Measurements from ENCODE around the gene TGM5.
"Not testable (repeated sequence)": the region's sequence is repeated elsewhere in the genome, so short reads cannot be mapped to it uniquely, and the experiment has no call there.

TGM5 gene

DNA sequence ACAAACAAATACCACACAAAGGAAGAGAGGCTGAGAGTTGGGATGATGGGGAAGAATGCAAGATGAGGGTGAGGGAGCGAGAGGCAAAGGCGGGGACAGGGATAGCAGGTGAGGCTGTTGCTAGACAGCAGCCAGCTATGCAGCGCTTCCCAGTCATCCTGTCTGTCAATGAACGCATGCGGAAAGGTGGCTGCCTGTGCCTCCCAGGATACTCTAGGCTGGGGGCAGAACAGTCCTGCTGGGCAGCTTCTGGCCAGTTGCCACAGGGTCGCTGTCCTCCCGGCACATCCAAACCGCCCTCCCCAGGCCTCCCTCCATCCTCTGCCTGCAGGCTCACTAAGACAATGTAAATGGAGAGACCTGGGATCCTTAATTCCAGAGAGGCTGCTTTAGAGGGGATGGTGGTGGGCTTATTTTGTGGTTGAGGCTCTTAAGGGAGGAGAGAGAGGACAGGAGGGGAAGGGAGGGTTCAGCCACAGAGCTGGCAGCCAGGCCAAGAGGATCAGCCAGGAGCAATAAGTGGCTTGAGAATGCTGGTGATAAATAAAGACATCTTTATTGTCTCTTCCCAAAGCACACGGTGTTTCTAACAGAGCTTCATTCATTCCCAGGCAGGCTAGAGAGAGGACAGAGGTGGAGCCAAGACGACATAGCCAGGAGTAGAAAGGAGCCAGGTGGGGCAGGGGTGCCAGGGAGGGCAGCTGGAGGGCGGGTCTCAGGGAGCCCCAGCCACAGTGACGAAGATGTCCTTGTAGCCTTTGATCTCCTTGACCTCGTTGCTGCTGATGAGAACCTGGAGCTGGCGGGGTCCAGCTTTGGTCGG, 9.2 kb upstream of the TGM5 start:
- no peak for DNase-seq (ENCODE audit: low read depth)

DNA sequence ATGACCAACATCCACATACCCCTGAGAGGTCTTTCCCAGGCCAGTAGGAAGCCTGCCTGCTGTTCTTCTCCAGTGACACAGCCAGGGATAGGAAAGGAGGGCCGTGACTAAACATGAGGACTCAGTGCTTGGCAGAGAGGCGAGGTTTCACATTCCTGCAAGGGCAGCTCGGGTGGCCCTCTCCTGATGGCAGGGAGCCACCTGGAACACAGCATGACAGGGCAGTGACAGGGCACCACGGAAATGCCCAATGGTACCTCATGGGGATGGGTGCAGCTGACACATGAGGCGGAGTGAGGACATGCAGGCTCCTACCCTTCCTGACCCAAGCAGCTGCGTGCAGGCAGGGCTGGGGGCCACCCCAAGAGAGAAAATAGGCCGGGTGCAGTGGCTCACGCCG, 7.4 kb upstream of the TGM5 start:
- no peak for DNase-seq (ENCODE audit: low read depth)

DNA sequence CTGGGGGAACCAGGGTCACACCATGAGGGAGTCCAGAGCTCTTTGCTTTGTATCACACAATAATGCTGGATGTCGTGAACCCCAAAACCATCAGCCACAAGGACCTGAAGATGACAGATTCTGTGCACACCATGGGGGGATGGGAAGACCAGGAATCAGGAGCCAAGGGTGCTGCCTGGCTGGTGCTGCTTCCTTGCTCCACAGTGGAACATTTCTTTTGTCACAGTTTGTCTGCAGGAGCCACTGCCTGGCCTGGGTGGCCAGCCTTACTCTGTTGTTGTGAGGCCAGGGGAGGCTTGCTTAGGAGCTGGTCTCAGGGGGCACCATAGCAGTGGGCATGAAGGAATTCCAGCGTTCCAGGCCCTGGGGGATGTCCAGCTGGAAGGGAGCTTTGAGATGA, 6.5 kb upstream of the TGM5 start:
- DNase-seq (ENCODE audit: low read depth): no peak

DNA sequence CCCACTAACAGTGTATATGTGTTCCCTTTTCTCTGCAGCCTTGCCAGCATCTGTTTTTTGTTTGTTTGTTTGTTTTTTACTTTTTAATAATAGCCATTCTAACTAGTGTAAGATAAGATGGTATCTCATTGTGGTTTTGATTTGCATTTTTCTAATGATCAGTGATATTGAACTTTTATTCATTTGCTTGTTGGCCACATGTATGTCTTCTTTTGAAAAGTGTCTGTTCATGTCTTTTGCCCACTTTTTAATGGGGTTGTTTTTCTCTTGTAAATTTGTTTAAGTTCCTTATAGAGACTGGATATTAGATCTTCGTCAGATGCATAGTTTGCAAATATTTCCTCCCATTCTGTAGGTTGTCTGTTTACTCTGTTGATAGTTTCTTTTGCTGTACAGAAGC, 5.2 kb upstream of the TGM5 start:
- DNase-seq (ENCODE audit: low read depth): not testable (repeated sequence)

DNA sequence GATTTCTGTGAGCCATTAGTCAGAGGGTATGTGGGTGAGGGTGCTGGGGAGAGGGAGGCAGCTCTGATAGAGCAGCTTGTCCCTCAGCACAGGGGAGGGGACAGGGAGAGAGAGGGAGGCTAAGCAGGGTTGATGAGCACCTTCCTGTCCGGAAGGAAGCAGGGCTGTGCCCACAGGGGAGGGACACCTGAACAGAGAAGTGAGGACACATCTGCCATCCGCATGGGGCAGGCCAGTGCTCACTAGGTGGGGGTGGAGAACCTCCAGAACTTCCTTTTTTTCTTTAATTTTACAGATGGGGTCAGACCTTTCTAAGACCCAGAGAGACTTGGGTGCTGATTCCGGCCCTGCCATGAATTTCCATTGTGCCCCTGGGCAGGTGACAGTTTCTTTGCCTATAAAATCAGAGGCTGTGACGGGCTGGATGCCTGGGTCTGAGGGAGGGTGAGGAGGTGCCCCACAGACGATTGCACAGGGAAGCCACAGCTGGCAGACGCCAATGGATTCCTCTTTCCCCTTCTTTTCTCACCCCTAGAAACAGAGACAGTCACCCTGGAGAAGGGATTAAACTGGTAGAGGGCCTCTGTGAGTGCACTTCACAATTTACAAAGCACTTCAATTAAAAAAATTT, 4.1 kb upstream of the TGM5 start:
- DNase-seq (ENCODE audit: low read depth): no peak

DNA sequence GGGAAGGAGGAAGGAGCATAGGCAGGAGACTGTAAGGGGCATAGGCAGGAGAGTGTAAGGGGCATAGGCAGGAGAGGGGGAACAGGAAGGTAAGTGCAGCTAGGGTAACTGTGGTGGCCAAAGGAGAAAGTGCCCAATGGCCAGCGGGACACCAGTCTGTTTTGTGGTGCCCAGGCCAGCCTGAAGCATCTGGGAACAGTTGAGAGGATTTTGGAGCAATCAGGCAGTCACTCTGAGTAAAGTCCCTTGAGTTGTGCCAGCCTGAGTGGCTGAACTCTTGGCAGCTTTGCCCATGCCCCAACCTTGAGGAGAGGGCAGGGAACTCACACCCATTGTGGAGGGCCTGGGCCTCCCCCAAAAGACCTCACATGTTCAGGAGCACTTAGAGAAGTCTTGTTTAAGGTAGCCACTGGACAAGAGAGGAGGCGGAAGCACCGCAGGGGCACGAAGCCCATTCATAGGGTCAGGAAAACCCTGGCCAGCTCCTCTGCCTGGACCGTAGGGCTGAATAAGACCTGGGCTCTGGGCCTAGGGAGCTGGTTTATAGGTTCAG, 3.5 kb upstream of the TGM5 start:
- no peak for DNase-seq (ENCODE audit: low read depth)

DNA sequence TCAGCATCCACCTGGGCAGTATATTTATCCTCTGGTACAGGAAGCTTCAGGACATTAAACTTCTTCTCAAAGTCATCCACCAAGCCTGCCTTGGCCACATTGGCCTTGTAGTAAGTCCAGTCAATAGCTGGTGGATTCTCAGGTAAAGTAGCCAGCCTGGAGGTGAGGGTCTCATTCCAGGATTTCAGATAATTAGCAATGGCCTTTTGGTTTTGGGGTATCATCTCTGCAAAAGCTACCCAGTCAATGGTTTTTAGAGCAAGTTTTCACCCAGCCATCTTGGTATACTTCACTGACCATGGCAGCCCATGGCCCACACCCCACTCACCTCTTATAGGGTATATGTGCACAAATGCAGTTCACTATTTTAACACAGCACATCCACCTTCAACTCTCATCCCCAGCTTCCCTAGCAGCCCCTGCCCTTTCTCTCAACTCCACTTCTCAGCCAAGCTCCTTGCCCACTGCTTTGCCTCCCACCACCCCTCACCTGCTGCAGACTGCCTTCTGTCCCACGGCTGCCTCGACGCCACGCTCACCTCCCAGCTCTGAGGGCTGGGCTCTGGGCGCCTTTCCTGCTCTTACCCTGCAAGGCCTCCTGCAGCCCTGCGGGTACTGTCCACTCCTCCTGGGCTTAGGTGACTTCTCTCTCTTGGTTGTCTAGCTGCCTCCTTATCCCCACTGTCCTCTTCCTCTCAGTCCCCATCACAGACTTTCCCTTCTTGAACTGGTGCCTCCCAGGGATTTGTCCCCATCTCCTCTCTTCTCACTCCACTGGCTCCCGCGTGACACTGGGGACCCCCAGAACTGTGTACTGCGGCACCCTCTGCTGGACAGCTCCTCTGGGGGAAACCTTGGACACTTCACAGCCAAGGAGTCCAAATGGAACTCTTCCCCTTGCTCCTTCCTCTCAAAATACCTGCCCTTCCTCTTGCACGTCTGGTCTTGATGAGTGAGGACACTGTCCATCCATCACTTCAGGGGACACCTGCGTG, 1.7 kb upstream of the TGM5 start:
- no peak for DNase-seq (ENCODE audit: low read depth)

DNA sequence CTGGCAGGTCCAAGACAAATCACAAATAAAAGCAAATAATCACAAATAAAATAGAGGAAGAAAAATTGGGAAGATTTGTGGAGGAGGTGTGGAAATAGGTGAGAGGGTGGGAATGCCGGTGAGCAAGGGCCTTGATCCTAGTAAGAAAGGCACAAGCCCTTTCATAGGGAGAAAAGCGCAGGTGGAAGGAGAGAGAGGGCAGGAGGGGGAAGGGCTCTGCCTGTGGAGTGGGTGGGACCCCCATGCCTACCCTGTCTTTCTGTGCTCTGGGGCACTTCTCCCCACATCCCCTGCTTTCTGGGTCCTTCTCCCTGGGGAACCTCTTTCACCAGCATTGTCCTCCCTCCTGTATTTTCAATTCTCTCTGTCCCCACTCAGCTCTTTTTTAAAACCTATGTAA, 711 bp upstream of the TGM5 start:
- no peak for DNase-seq (ENCODE audit: low read depth)

DNA sequence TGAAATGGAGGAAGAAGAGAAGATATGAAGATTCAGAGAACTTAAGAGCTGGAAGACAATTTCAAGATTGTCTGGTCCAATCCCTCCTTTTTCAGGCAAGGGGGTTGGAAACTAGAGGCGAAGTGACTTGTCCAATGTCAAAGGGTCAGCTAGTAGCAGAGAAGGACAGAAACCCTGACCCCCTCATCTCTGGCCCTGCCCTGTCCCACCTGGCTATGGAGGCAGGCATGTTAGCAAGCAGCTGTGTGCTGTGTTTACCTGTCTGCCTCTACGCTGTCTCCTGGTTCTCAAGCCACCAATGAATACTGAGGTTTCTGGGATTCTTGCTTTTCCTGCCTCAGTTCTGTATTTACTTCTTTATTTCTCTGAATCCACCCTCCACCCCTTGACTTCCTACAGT, 342 bp downstream of the TGM5 start:
- no peak for DNase-seq (ENCODE audit: low read depth)

DNA sequence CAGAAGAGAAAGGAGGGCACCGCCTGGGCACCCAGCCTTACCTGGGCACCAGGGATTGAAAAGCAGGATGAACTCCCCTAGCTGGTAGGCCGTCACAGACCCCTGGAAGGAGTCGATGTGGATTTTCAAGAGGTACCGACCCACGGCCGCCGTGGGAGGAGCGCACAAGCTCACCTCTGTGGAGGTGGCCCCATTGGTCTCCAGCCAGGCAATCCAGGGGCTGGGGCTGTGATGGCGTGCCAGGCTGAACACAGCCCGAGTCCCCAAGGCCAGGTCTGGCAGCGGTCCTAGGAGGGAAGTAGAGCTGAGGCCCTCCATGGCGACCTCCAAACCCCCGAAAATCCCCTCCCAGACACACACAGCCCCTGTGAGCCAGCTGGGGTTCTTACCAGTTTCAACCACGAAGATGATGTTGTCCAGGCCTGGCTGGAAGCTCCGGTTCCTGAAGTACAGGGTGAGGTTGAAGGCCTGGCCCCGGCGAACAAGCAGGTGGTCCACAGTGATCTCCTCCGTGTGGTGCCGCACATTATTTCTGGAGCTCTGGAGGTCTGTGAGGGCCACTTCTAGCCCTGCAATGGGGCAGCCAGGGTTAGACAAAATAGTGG, 6.6 kb downstream of the TGM5 start:
- no peak for DNase-seq (ENCODE audit: low read depth)

DNA sequence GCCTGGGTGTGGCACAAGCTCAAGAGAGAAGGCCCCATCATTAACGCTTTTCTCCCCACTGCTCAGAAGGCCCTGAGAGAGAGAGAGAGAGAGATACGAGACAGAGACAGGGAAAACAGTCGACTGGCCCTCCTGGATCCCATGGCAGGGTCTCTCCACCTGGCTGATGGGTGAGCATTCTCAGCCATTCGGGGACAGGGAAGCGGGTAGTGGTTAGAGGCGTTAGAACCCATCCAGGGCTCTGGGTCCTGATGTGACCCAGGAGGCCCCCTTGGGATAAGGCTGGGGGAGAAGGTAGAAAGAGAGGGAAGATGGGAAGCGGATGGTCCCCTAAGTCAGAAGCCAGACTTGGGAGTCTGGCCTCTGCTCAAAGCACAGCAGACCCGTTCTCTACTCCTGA, 7.9 kb downstream of the TGM5 start:
- DNase-seq (ENCODE audit: low read depth): no peak

DNA sequence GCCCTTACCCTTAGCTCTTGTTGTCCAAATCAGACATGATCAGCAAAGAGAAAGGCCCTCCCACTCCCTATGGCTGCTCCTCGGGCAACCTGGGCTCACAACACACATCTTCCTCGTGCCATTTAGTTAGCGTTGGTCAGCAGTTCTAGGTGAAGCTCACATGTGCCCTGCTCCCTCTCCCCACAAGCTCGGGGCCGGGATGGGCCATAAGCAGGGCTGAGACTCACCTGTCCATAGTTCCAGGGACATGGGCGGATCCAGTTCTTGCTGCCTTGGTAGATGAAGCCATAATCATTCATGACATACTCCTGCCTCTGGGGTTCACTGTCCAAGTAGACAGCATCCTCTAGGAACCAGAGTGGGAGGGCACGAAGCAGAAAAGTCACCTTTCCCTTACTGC, 10.4 kb downstream of the TGM5 start:
- DNase-seq (ENCODE audit: low read depth): no peak

DNA sequence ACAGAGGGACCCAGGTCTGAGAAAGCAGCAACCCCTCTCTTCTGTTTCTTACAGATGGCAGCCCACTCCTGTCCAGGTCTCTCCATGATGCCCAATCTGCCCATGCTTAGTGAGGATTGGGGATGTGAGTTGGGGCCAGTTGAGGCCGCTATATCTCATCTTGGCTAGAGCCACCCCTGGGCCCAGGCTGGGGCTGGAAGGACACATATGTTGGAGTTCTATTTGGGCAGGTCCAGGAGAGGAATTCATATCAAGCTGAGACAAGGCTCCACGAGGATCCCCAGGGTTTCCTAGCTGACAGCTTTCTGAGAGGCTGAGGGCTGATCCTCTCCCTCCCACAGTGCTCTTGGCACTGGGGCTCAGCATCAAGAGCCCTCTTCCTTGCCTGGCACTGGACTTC, 11.4 kb downstream of the TGM5 start:
- DNase-seq (ENCODE audit: low read depth): no peak

DNA sequence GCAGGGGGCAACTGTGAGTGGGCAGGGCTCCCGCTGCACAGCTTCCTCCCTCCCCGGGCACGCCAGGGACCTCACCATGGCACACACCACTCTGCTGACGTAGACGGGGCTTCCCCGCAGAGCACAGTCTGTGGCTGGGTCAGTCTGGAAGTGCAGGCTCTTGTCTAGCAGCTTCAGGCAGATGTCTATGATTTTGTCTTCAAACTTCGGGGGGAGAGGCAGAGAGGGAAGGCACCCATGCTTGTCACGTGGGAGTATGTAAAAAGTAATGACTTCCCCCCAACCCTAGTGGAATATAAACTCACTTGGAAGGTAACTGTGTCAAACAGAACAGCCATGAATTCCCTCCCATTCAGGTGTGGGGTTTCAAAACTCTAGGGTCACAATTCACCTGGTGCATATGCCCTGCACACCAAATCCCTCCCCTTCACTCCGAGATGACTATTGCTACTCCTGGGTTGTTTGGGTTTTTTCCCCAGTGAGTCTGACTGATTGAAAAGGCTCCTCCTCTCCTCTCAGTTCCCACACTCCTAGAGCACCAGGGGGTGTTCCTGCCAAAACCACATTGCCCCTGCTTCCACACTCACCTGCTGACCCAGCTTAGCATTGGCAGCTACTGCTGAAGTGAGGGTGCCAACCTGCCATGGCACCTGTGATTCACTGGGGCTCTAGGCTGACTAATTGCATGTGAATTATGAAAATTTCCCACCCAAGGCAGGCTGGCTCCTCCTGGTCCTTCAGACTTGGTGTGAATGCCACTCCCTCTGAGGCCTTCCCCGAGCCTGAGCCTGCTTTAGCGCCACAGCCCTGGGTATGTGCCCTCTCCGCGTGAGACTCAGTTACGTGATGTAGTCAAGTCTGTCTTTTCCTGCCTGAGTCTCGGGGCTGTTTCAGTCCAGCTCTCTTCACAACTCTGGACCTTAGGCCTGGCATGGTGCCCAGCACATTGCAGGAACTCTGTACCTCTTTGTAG, 13.0 kb downstream of the TGM5 start:
- no peak for DNase-seq (ENCODE audit: low read depth)

DNA sequence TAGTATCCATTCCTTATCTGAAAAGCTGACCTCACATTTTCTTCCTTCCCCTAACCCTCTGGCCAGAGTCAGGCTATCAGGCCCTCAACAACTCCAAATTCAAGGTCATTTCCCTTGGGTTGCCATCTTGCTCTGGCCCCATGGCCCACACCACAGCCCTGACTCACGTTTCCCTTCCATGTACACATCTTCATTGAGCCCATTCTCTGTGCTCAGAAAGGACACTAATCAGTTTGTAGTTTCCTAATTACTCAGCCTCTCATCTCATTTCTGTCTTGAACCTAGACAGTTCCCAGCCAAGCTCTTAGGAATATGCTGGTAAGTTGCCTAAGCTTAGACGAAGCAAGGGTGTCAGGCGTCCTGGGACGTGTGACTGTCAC, 14.9 kb downstream of the TGM5 start:
- no peak for DNase-seq (ENCODE audit: low read depth)

DNA sequence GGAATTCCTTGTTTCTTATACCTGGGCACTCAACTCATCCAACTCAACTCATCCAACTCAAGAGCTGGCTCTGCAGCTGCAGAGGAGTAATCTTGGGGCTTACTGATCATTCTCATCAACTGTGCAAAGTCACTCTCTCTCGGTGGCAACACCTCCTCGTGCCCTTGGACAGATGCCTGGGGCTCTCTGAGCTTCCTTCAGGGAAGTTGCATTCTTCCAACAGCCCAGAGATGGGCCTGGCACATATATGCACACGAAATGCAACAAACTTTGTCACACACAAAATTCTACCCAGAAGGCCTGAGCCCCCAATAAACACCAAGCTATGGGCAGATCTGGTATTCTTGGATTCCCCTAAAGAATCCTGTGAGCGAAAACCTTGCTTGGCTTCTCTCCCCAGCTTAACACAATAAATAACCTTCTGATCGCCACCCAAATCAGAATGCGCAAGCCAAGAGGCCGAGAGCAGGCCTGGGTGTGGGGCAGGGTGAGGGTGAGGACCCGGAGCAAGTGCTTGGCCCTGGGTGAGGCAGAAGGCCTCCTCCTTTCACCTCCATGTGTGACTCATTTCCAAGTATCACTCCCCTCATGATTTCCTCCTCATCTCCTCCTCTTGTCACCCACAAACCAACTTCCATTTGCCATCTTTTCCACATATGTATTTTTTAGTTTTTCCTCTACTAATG, 15.4 kb downstream of the TGM5 start:
- DNase-seq (ENCODE audit: low read depth): no peak

DNA sequence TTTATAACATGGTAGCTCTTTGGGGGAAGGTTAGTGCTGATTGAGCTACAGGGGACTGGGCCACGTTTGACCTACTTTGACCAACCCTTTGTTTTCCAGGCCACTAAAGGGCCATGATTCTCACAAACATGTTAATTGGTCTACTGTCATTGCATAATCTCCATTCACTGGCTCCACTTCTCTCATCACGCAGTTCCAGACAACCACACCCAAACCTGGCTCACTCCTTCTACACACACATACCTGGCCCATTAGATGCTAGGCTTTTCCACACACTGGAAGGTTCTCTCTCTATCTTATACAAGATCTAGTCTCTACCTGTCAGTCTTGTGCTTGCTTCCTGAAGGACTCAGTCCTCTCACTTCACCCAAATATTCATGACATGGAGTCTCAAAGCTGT, 15.9 kb downstream of the TGM5 start:
- no peak for DNase-seq (ENCODE audit: low read depth)

DNA sequence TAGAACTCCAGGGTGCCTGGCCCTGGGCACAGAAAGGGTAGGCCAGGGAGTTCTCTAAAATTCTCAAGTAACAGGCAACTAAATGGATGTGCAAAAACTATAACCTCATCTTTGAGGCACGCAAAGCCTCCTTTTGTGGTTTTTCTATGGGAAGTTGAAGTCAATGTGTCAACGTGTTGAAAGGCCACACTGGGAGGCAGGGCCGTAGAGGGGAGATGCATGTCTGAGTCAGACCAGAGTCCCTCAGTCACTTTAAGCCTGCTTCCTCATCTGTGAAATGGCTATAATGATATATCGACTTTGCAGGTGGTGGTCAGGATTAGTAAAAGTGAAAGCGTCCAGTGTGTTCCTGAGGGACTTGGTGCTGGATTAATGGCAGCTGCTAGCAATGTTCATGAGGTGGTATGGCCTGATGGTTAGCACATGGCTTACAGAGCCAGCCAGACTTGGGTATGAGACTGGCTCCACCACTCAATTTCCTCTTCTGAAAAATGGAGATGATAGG, 17.0 kb downstream of the TGM5 start:
- DNase-seq (ENCODE audit: low read depth): peak; percentile 87

DNA sequence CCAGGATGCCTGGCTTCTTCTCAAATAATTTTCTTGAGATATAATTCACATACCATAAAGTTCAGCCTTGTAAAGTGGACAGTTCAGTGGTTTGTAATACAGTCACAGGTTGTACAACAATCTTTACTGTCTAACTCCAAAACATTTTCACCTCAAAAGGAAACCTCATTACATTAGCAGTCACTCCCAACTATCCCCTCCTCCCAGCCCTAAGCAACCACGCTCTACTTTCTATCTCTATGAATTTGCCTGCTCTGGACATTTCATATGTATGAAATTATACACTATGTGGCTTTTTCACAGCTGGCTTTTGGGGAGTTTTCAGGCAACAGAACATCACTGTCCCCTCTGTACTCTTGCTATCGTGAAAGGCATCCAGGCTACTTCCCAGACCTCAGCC, 17.5 kb downstream of the TGM5 start:
- DNase-seq (ENCODE audit: low read depth): no peak

DNA sequence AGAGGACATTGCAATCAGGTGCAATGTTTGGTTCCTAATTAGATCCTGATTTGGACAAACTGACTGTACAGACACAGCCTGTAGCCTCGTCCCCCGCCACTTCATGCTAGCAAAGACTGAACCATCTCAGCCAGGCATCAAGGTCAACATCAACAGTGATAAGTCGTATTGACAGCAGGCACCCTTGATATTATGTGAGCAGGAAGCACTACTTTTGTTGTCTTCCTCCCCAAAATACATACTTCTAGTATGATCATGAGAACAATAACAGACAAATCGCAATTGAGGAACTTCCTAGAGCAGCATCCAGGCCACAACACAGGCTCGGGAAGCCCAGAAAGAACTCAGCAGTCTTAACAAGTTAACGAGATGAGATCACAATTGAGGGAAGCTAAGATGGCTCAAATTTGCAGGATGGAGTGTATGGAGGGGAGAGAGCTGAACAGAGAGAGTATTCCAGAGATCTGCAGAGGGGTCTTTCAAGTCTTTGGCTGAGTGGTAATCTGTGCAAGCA, 20.4 kb downstream of the TGM5 start:
- no peak for DNase-seq (ENCODE audit: low read depth)

Data from GM04503 (cell line).